Thyroid gland (tissue), 4 donors: ENCODE data around the gene ALDOC.

Source experiments
- POLR2A ChIP-seq, 2 donors: fragments of 450-650 bp; IDR thresholded peaks; one replicate each; pipeline ENCODE4 v1.6.1; 2017; ENCODE audit warnings: antibody characterized with exemption in 2 of 2, mild to moderate bottlenecking in 2 of 2, moderate library complexity in 1 of 2
- TF ChIP-seq, protein P1 (sequence below), 6 experiments: fragments of 200-600 bp in 3 of 6; fragments of 450-650 bp in 3 of 6; sonication (generic) in 3 of 6; IDR thresholded peaks; one replicate each; pipeline ENCODE4 v1.5.1; 2016 to 2019; ENCODE audit warnings: antibody characterized with exemption in 6 of 6, mild to moderate bottlenecking in 2 of 6, inconsistent platforms in 1 of 6, moderate library complexity in 1 of 6

DNA sequence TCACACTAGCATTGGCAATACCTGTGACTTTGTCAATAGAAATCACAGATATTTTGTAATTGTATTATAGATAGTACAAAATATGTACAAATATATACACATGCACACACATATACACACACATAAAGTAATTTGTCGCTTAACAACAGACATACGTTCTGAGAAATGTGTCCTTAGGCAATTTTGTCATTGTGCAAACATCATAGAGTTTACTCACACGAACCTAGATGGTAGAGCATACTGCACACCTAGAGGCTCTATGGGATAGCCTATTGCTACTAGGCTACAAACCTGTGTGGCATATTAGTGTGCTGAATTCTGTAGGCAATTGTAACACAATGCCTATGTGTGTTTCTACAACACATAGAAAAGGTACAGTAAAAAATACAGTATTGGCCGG is 35.3 kb downstream of the ALDOC start:
- TF ChIP-seq, protein P1, sequence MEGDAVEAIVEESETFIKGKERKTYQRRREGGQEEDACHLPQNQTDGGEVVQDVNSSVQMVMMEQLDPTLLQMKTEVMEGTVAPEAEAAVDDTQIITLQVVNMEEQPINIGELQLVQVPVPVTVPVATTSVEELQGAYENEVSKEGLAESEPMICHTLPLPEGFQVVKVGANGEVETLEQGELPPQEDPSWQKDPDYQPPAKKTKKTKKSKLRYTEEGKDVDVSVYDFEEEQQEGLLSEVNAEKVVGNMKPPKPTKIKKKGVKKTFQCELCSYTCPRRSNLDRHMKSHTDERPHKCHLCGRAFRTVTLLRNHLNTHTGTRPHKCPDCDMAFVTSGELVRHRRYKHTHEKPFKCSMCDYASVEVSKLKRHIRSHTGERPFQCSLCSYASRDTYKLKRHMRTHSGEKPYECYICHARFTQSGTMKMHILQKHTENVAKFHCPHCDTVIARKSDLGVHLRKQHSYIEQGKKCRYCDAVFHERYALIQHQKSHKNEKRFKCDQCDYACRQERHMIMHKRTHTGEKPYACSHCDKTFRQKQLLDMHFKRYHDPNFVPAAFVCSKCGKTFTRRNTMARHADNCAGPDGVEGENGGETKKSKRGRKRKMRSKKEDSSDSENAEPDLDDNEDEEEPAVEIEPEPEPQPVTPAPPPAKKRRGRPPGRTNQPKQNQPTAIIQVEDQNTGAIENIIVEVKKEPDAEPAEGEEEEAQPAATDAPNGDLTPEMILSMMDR (IDR thresholded peaks at IDR 0.05), result no peak
- TF ChIP-seq POLR2A (IDR thresholded peaks at IDR 0.05), result no peak
